RWPE2 (cell line): ENCODE results near the gene ZSWIM6.

Experiments
- ATAC-seq: fragments of 200-7000 bp; cut with Tn5 transposase; 3 replicates; pipeline ENCODE4 v1.9.1; 2021; ENCODE audit warnings: low read depth
- DNase-seq: peaks from one replicate; pipeline ENCODE4 v3.0.0-alpha.2; 2020; ENCODE audit warnings: low spot score
- H3K27ac ChIP-seq: fragments of 450-650 bp; 2 replicates; pipeline ENCODE4 v1.5.1; 2017; ENCODE audit warnings: mild to moderate bottlenecking; ENCODE audit not compliant: poor library complexity, severe bottlenecking
- H3K27me3 ChIP-seq: fragments of 250-450 bp; sonication (Bioruptor Pico); 2 replicates; pipeline ENCODE4 v1.5.1; 2021; ENCODE audit warnings: mild to moderate bottlenecking, moderate library complexity; ENCODE audit not compliant: insufficient read depth, poor library complexity, severe bottlenecking
- H3K36me3 ChIP-seq: fragments of 250-450 bp; sonication (Bioruptor Pico); 2 replicates; pipeline ENCODE4 v1.5.1; 2020; ENCODE audit warnings: low read depth, mild to moderate bottlenecking, moderate library complexity
- H3K4me1 ChIP-seq: fragments of 250-450 bp; sonication (Bioruptor Pico); 2 replicates; pipeline ENCODE4 v1.5.1; 2021; ENCODE audit warnings: mild to moderate bottlenecking, moderate library complexity; ENCODE audit not compliant: insufficient read depth, poor library complexity, severe bottlenecking
- H3K4me3 ChIP-seq: fragments of 250-450 bp; sonication (Bioruptor Pico); 2 replicates; pipeline ENCODE4 v1.5.1; 2021; ENCODE audit warnings: mild to moderate bottlenecking, moderate library complexity; ENCODE audit not compliant: severe bottlenecking
- H3K9me3 ChIP-seq: fragments of 250-450 bp; sonication (Bioruptor Pico); 2 replicates; pipeline ENCODE4 v1.5.1; 2021; ENCODE audit warnings: mild to moderate bottlenecking, moderate library complexity; ENCODE audit not compliant: severe bottlenecking
- TF ChIP-seq, protein P1 (sequence below): fragments of 450-650 bp; IDR thresholded peaks from one replicate; pipeline ENCODE4 v1.5.1; 2017; ENCODE audit warnings: mild to moderate bottlenecking, moderate library complexity; ENCODE audit not compliant: poor library complexity, severe bottlenecking

Gene ZSWIM6

DNA sequence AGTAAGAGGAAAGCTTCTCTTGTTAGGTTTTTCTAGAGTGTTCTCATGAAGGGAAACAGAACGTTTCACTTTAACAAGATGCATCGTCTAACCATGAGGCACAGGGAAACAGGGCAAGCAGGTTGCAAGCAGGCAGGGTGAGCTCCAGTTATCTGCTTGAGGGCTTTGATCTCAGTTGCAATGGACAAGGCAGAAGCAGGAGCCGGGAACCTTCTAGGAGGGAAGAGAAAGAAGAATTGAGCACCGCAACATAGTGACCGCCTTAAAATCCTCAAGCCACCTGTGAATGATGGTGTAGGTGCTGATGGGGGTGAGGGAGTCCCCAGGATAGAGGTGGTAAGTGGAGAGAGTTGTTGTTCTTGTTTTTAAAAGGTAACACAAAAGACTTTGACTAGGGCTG, 22.9 kb upstream of the ZSWIM6 start:
- no peak overlapping the region for H3K27ac ChIP-seq
- no peak for DNase-seq
- peaks cover 58% of the 10 kb centered on the region for H3K4me1 ChIP-seq
- no peaks in the 10 kb centered on the region for H3K9me3 ChIP-seq
- H3K36me3 ChIP-seq = no peaks in the 10 kb centered on the region
- TF ChIP-seq, protein P1, sequence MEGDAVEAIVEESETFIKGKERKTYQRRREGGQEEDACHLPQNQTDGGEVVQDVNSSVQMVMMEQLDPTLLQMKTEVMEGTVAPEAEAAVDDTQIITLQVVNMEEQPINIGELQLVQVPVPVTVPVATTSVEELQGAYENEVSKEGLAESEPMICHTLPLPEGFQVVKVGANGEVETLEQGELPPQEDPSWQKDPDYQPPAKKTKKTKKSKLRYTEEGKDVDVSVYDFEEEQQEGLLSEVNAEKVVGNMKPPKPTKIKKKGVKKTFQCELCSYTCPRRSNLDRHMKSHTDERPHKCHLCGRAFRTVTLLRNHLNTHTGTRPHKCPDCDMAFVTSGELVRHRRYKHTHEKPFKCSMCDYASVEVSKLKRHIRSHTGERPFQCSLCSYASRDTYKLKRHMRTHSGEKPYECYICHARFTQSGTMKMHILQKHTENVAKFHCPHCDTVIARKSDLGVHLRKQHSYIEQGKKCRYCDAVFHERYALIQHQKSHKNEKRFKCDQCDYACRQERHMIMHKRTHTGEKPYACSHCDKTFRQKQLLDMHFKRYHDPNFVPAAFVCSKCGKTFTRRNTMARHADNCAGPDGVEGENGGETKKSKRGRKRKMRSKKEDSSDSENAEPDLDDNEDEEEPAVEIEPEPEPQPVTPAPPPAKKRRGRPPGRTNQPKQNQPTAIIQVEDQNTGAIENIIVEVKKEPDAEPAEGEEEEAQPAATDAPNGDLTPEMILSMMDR = no peak
- H3K27me3 ChIP-seq = no peaks in the 10 kb centered on the region
- ATAC-seq = no peak
- H3K4me3 ChIP-seq = no peak overlapping the region

DNA sequence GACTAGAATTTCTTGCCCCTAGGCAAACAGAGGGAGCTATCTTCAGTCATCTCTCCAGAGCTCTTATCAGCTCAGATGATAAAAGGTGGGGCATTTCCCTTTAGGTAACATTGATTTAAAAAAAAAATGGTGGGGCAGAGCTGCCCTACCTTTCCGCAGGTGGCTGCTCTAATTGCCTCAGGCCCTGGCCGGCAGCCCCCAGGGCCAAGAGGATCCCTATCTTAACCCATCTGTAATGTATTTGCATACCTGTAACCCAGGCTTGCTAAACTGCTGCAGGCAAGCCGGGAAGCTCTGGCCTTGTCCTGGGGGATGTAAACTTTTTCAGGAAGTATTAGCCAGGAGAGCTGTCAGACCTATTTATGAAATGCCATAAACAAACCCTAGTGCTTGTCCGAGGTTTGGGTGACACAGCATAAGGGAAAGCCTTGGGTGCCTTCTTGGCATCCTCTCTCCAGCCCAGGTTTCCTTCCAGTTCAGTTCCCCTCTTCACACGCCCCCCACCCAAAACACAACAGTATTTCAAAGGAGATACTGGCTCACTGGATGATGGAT, 20.9 kb upstream of the ZSWIM6 start:
- ATAC-seq (no peak), DNase-seq (no peak)
- H3K4me1 ChIP-seq = peaks cover 57% of the 10 kb centered on the region
- no peaks in the 10 kb centered on the region for H3K9me3 ChIP-seq
- no peak overlapping the region for H3K4me3 ChIP-seq
- no peaks in the 10 kb centered on the region for H3K36me3 ChIP-seq
- TF ChIP-seq, protein P1 = no peak
- no peaks in the 10 kb centered on the region for H3K27me3 ChIP-seq
- H3K27ac ChIP-seq = peak overlapping the region; percentile 95

DNA sequence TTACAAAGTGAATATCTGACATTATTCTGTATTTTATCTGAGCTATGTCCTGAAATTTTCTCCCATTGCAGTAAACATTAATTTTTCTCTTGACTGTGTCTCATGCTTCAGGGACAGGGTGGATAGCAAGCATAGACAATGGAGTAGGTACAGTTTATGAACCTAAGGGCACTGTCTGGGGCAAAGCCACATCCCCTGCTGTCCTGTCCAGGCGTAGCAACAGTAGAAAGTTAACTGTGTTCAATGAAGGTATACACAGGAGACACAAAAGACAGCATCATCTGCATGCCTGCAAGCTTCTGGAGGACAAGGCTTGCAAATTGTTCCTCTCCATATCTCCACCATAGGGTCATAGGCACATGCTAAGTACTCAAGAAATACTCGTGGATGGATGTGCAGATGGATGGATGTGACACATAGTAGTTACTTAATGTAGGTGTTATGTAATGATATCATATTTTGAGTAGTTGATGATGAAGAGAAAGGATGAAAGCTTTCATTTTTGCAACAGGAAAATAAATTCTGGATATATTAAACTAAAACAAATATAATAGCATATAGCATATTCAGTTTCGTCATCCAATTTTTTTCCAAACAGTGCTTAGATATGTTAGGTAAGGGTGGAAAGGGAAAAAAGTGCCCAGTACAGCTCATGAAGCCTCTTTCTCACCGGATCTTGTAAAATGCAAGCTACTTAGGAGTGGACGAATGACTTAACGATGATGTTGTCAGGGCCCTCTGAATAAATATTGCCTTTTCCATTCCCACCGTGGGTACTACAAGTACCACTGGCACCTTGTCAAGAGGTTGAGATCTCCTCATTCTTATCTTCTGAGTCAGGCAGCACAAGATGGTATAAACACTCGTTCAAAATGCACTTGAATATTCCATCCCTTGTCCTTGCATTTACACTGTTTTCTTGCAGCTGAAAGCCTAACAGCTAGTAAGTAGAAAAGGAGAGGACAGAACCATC, 19.9 kb upstream of the ZSWIM6 start:
- no peaks in the 10 kb centered on the region for H3K9me3 ChIP-seq
- H3K27me3 ChIP-seq = no peaks in the 10 kb centered on the region
- no peaks in the 10 kb centered on the region for H3K36me3 ChIP-seq
- no peak overlapping the region for H3K4me3 ChIP-seq
- peak overlapping the region; percentile 95 for H3K27ac ChIP-seq
- TF ChIP-seq, protein P1 = no peak
- ATAC-seq (peak; percentile 79), DNase-seq (no peak)
- H3K4me1 ChIP-seq = peaks cover 47% of the 10 kb centered on the region

DNA sequence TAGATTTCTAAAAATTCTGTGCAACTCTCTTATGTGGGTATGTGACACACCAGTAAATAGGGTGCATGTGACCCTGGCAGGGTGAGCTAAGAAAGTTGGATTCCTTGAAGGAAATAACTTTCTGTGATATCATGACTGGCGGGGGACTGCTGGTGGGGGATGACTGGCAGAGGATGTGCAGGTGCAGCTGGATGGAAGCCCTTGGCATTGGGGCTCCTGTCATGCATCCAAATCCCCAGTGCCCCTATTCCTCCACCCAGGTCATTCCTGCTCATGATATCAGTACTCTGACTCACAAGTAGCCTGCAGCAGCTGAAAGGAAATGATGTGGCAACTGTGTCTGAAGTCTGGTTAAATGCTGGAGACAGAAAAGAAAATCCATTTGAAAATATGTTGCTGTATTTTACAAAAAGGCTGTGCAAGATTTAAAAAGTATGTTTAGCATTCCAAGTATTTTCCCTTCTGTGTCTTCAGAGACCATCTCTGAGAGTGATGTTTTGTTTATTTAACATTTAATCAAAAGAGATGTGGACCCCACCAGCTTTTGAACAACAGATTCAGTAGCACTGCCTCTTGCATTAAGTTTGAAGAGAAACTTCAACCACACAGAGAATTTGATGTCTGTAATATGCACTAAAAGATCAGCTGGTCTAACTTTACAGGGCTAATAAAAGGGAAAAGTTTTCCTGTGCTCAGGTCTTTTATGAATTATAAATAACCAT, 17.9 kb upstream of the ZSWIM6 start:
- H3K9me3 ChIP-seq = no peaks in the 10 kb centered on the region
- TF ChIP-seq, protein P1 = peak; percentile 9
- DNase-seq (peak; percentile 92), ATAC-seq (peak; percentile 86)
- no peak overlapping the region for H3K4me3 ChIP-seq
- H3K36me3 ChIP-seq = no peaks in the 10 kb centered on the region
- H3K27me3 ChIP-seq = no peaks in the 10 kb centered on the region
- peaks cover 40% of the 10 kb centered on the region for H3K4me1 ChIP-seq
- H3K27ac ChIP-seq = peak overlapping the region; percentile 95
